Liver (tissue), 9 donors: ENCODE results near the gene SAE1. TPM values are rescaled to one million over a fixed set of nuclear protein-coding genes. Genes with fewer than 3 reads are reported as not detected.

Experiments
- DNase-seq: peaks from one replicate; pipeline ENCODE4 v3.0.0-alpha.2; 2017; ENCODE audit warnings: low spot score
- H3K27ac ChIP-seq, 2 donors: one replicate each; pipeline ENCODE4 v1.7.0; 2013; ENCODE audit warnings: inconsistent platforms in 2 of 2, low read length in 2 of 2, control low read depth in 1 of 2, low read depth in 1 of 2, mild to moderate bottlenecking in 1 of 2
- H3K27me3 ChIP-seq, 4 donors: one replicate each; pipeline versions ENCODE4 v1.6.1 to v1.7.0; 2013; ENCODE audit warnings: low read length in 3 of 4, inconsistent platforms in 1 of 4, mild to moderate bottlenecking in 1 of 4, moderate library complexity in 1 of 4; ENCODE audit not compliant: control insufficient read depth in 4 of 4, insufficient read depth in 4 of 4
- H3K36me3 ChIP-seq, 4 donors: one replicate each; pipeline versions ENCODE4 v1.6.1 to v1.7.0; 2013; ENCODE audit warnings: low read length in 3 of 4, mild to moderate bottlenecking in 3 of 4, low read depth in 1 of 4, moderate library complexity in 1 of 4; ENCODE audit not compliant: control insufficient read depth in 4 of 4, insufficient read depth in 3 of 4
- H3K4me1 ChIP-seq, 4 donors: one replicate each; pipeline versions ENCODE4 v1.6.1 to v1.7.0; 2013; ENCODE audit warnings: low read length in 3 of 4, mild to moderate bottlenecking in 3 of 4, moderate library complexity in 1 of 4; ENCODE audit not compliant: control insufficient read depth in 4 of 4, insufficient read depth in 4 of 4
- H3K4me3 ChIP-seq, 3 donors: one replicate each; pipeline versions ENCODE4 v1.6.1 to v1.7.0; 2013; ENCODE audit warnings: low read length in 3 of 3, control low read depth in 1 of 3, low read depth in 1 of 3, mild to moderate bottlenecking in 1 of 3
- H3K9ac ChIP-seq, 2 donors: one replicate each; pipeline ENCODE4 v1.7.0; 2013; ENCODE audit warnings: low read length in 2 of 2, mild to moderate bottlenecking in 2 of 2, moderate library complexity in 2 of 2, control low read depth in 1 of 2, low read depth in 1 of 2
- H3K9me3 ChIP-seq, 4 donors: one replicate each; pipeline versions ENCODE4 v1.6.1 to v1.7.0; 2013; ENCODE audit warnings: low read length in 3 of 4; ENCODE audit not compliant: control insufficient read depth in 4 of 4
- ATF3 ChIP-seq: IDR thresholded peaks from 2 replicates; pipeline ENCODE4 v1.6.1; 2016; ENCODE audit warnings: antibody characterized with exemption
- EGR1 ChIP-seq, 2 donors: IDR thresholded peaks; 2 replicates each; pipeline ENCODE4 v1.6.1; 2016 to 2018; ENCODE audit warnings: antibody characterized with exemption in 2 of 2, low read depth in 2 of 2
- FOXA1 ChIP-seq: IDR thresholded peaks from 2 replicates; pipeline ENCODE4 v1.6.1; 2016; ENCODE audit warnings: antibody characterized with exemption
- FOXA2 ChIP-seq: IDR thresholded peaks from 2 replicates; pipeline ENCODE4 v1.6.1; 2016; ENCODE audit warnings: antibody characterized with exemption
- GABPA ChIP-seq, 2 donors: IDR thresholded peaks in 1 of 2; conservative IDR thresholded peaks in 1 of 2; 2 replicates each; pipeline ENCODE4 v1.6.1; 2016; ENCODE audit warnings: antibody characterized with exemption in 2 of 2, mild to moderate bottlenecking in 1 of 2, moderate library complexity in 1 of 2
- HNF4A ChIP-seq, 2 donors: conservative IDR thresholded peaks; 2 replicates each; pipeline ENCODE4 v1.6.1; 2016; ENCODE audit warnings: antibody characterized with exemption in 2 of 2, mild to moderate bottlenecking in 2 of 2
- HNF4G ChIP-seq: IDR thresholded peaks from 2 replicates; pipeline ENCODE4 v1.6.1; 2016; ENCODE audit warnings: antibody characterized with exemption
- JUND ChIP-seq, 2 donors: IDR thresholded peaks; 2 replicates each; pipeline ENCODE4 v1.6.1; 2016; ENCODE audit warnings: antibody characterized with exemption in 2 of 2
- MAX ChIP-seq: IDR thresholded peaks from 2 replicates; pipeline ENCODE4 v1.6.1; 2016; ENCODE audit warnings: antibody characterized with exemption
- NR2F2 ChIP-seq: IDR thresholded peaks from 2 replicates; pipeline ENCODE4 v1.6.1; 2016; ENCODE audit warnings: antibody characterized with exemption
- RAD21 ChIP-seq, 2 donors: IDR thresholded peaks; 2 replicates each; pipeline ENCODE4 v1.6.1; 2016; ENCODE audit warnings: antibody characterized with exemption in 2 of 2, mild to moderate bottlenecking in 2 of 2
- REST ChIP-seq: IDR thresholded peaks from 2 replicates; pipeline ENCODE4 v1.6.1; 2016; ENCODE audit warnings: antibody characterized with exemption, mild to moderate bottlenecking
- RXRA ChIP-seq, 2 donors: IDR thresholded peaks; 2 replicates each; pipeline ENCODE4 v1.6.1; 2017 to 2018; ENCODE audit warnings: antibody characterized with exemption in 2 of 2, mild to moderate bottlenecking in 1 of 2
- SP1 ChIP-seq: IDR thresholded peaks from 2 replicates; pipeline ENCODE4 v1.6.1; 2018; ENCODE audit warnings: antibody characterized with exemption, mild to moderate bottlenecking
- TAF1 ChIP-seq: conservative IDR thresholded peaks from 2 replicates; pipeline ENCODE4 v1.6.1; 2016; ENCODE audit warnings: antibody characterized with exemption, mild to moderate bottlenecking
- YY1 ChIP-seq: IDR thresholded peaks from 2 replicates; pipeline ENCODE4 v1.6.1; 2016; ENCODE audit warnings: antibody characterized with exemption, mild to moderate bottlenecking
- WGBS: extraction: QIAGEN DNeasy Blood & Tissue Kit; methylation state at CpG from one replicate; pipeline ENCODE4 v1.1.7; 2013; 5-methylcytosine and 5-hydroxymethylcytosine counted together
- polyA plus RNA-seq, 2 donors: library from polyadenylated mRNA; stranded (reverse) in 1 of 2; unstranded in 1 of 2; fragments of 200-250 nt in 1 of 2; fragments of >200 nt in 1 of 2; fragmentation: Nextera tagmentation in 1 of 2; extraction: Ambion mirVana in 1 of 2; gene quantifications; one replicate each; pipeline versions ENCODE4 v1.2.1 to v1.2.3, GENCODE V29; 2013 to 2015
- total RNA-seq, 2 donors: library from RNA; depleted of rRNA; stranded (reverse); fragments of >200 nt; gene quantifications; one replicate each; pipeline ENCODE4 v1.2.3, GENCODE V29; 2014
- TF ChIP-seq, protein P1 (sequence below): IDR thresholded peaks from 2 replicates; pipeline ENCODE4 v1.6.1; 2016; ENCODE audit warnings: antibody characterized with exemption
- TF ChIP-seq, protein P2 (sequence below): fragments of 150-350 bp; IDR thresholded peaks from 2 replicates; pipeline ENCODE4 v1.5.1; 2017; ENCODE audit warnings: improper control_type of control experiment, low read depth, low read length; ENCODE audit not compliant: missing input control
- donor health status: healthy.
- donor health status: healthy.
- donor health status: healthy.
- donor health status: healthy.
- donor health status: healthy.

SAE1 gene
- total and polyA plus RNA-seq, 4 donors, result 19.0 to 31.8 (median 27.0) TPM

GRCh38 chr19:47195434-47195833, 64.8 kb downstream of the SAE1 start (continued):
- TF ChIP-seq FOXA1, result no peak
- no peak for TF ChIP-seq GABPA (IDR thresholded peaks at IDR 0.05 in 1 of 2, conservative IDR thresholded peaks at IDR 0.05 in 1 of 2)
- no peak for TF ChIP-seq JUND (IDR thresholded peaks at IDR 0.05)
- no peak for TF ChIP-seq YY1

- TF ChIP-seq FOXA1 (no peak), MAX (no peak), RXRA (IDR thresholded peaks at IDR 0.05) (no peak), NR2F2 (no peak), SP1 (no peak), JUND (IDR thresholded peaks at IDR 0.05) (no peak), TAF1 (no peak), GABPA (IDR thresholded peaks at IDR 0.05 in 1 of 2, conservative IDR thresholded peaks at IDR 0.05 in 1 of 2) (no peak), ATF3 (no peak), HNF4G (no peak), YY1 (no peak), HNF4A (conservative IDR thresholded peaks at IDR 0.05) (no peak), REST (no peak), RAD21 (IDR thresholded peaks at IDR 0.05) (no peak), FOXA2 (no peak), EGR1 (IDR thresholded peaks at IDR 0.05; ENCODE audit: low read depth in 2 of 2) (no peak)
- TF ChIP-seq, protein P1, sequence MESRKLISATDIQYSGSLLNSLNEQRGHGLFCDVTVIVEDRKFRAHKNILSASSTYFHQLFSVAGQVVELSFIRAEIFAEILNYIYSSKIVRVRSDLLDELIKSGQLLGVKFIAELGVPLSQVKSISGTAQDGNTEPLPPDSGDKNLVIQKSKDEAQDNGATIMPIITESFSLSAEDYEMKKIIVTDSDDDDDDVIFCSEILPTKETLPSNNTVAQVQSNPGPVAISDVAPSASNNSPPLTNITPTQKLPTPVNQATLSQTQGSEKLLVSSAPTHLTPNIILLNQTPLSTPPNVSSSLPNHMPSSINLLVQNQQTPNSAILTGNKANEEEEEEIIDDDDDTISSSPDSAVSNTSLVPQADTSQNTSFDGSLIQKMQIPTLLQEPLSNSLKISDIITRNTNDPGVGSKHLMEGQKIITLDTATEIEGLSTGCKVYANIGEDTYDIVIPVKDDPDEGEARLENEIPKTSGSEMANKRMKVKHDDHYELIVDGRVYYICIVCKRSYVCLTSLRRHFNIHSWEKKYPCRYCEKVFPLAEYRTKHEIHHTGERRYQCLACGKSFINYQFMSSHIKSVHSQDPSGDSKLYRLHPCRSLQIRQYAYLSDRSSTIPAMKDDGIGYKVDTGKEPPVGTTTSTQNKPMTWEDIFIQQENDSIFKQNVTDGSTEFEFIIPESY, result no peak
- TF ChIP-seq, protein P2, sequence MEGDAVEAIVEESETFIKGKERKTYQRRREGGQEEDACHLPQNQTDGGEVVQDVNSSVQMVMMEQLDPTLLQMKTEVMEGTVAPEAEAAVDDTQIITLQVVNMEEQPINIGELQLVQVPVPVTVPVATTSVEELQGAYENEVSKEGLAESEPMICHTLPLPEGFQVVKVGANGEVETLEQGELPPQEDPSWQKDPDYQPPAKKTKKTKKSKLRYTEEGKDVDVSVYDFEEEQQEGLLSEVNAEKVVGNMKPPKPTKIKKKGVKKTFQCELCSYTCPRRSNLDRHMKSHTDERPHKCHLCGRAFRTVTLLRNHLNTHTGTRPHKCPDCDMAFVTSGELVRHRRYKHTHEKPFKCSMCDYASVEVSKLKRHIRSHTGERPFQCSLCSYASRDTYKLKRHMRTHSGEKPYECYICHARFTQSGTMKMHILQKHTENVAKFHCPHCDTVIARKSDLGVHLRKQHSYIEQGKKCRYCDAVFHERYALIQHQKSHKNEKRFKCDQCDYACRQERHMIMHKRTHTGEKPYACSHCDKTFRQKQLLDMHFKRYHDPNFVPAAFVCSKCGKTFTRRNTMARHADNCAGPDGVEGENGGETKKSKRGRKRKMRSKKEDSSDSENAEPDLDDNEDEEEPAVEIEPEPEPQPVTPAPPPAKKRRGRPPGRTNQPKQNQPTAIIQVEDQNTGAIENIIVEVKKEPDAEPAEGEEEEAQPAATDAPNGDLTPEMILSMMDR, result no peak
- Histone ChIP-seq H3K36me3 (peaks cover 0 to 11% (median 2%) of the 10 kb centered on the region in 4 donors), H3K27ac (no peak overlapping the region), H3K27me3 (no peaks in the 10 kb centered on the region), H3K4me3 (no peak overlapping the region), H3K4me1 (no peaks in the 10 kb centered on the region), H3K9me3 (no peaks in the 10 kb centered on the region), H3K9ac (no peak overlapping the region)
- DNase-seq, result no peak
- WGBS, result 95% methylated on average over 4 of the region's 4 CpGs
Observed at GRCh38 chr19:47197141-47197540, 66.5 kb downstream of the SAE1 start.
